GM21717 (cell line): Measurements from ENCODE around the gene PARP2.

Experiments used
- ATAC-seq: cut with Tn5 transposase; IDR thresholded peaks from one replicate; pipeline ENCODE4 v1.9.1; 2021; ENCODE audit warnings: mild to moderate bottlenecking, moderate library complexity; ENCODE audit not compliant: unreplicated experiment

Gene PARP2

DNA sequence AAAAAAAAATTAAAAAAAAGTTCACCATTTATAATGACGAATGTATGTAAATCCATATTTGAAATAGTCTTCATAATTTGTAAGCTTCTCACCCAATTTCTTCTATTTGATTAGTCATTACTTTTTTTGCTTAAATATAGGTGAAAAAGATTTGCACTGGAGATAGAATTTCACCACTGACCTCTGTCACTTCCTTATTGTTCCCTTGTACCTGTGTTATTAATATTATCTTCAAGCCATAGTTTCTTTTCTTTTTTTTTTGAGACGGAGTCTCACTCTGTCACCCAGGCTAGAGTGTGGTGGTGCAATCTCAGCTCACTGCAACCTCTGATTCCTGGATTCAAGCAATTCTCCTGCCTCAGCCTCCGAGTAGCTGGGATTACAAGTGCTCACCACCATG, 54.1 kb downstream of the PARP2 start:
- ATAC-seq, result no peak

DNA sequence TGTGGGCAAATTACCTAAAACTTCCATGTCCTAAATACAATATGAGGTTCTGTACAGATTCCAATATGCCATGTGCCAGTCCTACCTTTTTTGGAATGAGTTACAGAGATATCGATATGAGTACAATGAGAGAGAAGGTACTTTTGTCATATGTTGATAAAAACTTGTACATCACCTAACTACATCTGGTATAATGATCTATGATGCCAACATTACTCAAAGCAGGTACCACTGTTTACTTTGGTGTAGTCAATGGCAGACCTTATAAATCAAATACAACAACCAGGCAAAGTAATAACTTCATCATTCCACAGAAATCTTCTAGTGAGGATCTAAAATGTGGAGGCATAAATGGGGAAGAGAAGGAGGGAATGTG, 57.1 kb downstream of the PARP2 start:
- no peak for ATAC-seq

DNA sequence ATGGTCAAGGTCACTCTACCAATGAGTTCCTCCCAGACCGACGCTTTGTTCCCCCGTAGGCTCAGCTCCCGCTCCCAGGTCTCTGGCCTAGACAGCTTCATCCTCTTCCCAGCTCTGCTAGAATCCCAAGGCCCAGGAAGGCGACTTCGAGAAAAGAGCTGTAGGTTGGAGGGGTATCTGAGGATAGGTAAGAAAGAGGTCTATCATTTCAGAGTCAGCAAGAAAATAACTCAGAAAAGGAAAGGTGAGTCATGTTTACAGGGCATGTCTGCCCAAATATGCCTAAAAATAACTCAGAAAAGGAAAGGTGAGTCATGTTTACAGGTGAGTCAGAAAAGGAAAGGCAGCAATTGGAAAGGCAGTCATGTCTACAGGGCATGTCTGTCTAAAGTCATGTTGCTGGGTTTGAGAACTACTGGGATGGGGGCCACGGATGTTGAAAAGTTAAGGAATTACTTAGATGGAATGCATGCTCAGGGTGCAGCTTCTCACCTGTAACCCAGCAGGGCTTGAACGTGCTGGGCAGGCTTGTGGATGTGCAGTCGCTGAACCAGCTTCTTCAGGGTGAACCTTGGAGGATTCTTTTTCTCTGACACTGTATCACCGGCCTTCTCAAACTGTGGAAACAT, 57.6 kb downstream of the PARP2 start:
- ATAC-seq, result no peak

DNA sequence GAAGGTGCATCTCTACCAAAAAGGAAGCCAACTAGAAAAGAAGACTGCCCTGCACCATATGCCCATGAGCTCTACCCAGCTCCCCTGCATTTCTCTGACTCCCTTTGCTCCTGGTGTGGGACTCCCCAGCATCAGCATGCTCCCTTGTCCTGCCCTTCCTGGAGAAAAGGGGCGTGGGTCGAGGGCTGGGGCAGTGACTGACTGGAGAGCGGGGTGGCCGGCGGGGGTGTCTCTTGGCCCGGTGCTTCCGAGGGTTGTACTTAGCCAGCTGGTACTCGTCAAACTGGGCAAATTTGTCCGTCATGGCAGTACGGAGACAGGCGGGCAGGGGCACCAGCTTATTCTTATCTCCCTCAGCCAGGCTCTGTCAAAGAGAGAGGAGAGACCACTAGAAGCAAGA, 60.1 kb downstream of the PARP2 start:
- ATAC-seq, result no peak
